ENCODE results near the gene LAMA4.

GRCh38 chr6:112296694-112297093 lies 42.3 kb upstream of the LAMA4 start:
- no peak for TF ChIP-seq SMC3 (conservative IDR thresholded peaks at IDR 0.05; ENCODE audit: poor library complexity)
- no peak for TF ChIP-seq CTCF (IDR thresholded peaks at IDR 0.05; ENCODE audit: poor library complexity, severe bottlenecking)
- TF ChIP-seq POLR2AphosphoS5 (IDR thresholded peaks at IDR 0.05) = no peak
- TF ChIP-seq RAD21 (conservative IDR thresholded peaks at IDR 0.05) = no peak
- TF ChIP-seq REST (IDR thresholded peaks at IDR 0.05; ENCODE audit: borderline replicate concordance) = no peak
- TF ChIP-seq TAF1 (IDR thresholded peaks at IDR 0.05; ENCODE audit: low read depth) = no peak
- TF ChIP-seq EZH2 (IDR thresholded peaks at IDR 0.05; ENCODE audit: borderline replicate concordance, insufficient read depth, low read length, poor library complexity, severe bottlenecking) = no peak
- no peak for TF ChIP-seq EP300 (conservative IDR thresholded peaks at IDR 0.05; ENCODE audit: poor library complexity, severe bottlenecking)
